Mesenchymal stem cell (in vitro differentiated cells and primary cell): ENCODE data around the gene RNF103.

Source experiments
- DNase-seq: peaks from one replicate; pipeline ENCODE4 v3.0.0-alpha.2; 2013
- H2AFZ ChIP-seq: one replicate; pipeline ENCODE4 v1.6.1; 2013; ENCODE audit warnings: low read depth, mild to moderate bottlenecking, control low read depth, inconsistent platforms, low read length, moderate library complexity
- H2AK5ac ChIP-seq: 2 replicates; pipeline ENCODE4 v1.6.1; 2013; ENCODE audit warnings: low read length, moderate library complexity, mild to moderate bottlenecking, inconsistent platforms; ENCODE audit not compliant: severe bottlenecking
- H2BK120ac ChIP-seq: one replicate; pipeline ENCODE4 v1.6.1; 2013; ENCODE audit warnings: low read depth, mild to moderate bottlenecking, inconsistent platforms, low read length, moderate library complexity
- H2BK12ac ChIP-seq, 2 experiments: one replicate each; pipeline ENCODE4 v1.6.1; 2013; ENCODE audit warnings: inconsistent platforms in 2 of 2, low read length in 2 of 2, mild to moderate bottlenecking in 2 of 2, moderate library complexity in 2 of 2, control low read depth in 1 of 2
- H2BK15ac ChIP-seq: one replicate; pipeline ENCODE4 v1.6.1; 2013; ENCODE audit warnings: mild to moderate bottlenecking, low read depth, inconsistent platforms; ENCODE audit not compliant: poor library complexity, severe bottlenecking
- H2BK5ac ChIP-seq: 2 replicates; pipeline ENCODE4 v1.6.1; 2013; ENCODE audit warnings: low read depth, mild to moderate bottlenecking, low read length, control low read depth, inconsistent platforms; ENCODE audit not compliant: poor library complexity, severe bottlenecking
- H3K14ac ChIP-seq, 2 experiments: one replicate each; pipeline ENCODE4 v1.6.1; 2013; ENCODE audit warnings: inconsistent platforms in 2 of 2, low read length in 2 of 2, control low read depth in 1 of 2, mild to moderate bottlenecking in 1 of 2, moderate library complexity in 1 of 2
- H3K18ac ChIP-seq, 2 experiments: one replicate each; pipeline ENCODE4 v1.6.1; 2013; ENCODE audit warnings: inconsistent platforms in 2 of 2, low read length in 2 of 2, control low read depth in 1 of 2, low read depth in 1 of 2, mild to moderate bottlenecking in 1 of 2
- H3K23ac ChIP-seq, 2 experiments: one replicate each; pipeline ENCODE4 v1.6.1; 2013; ENCODE audit warnings: inconsistent platforms in 2 of 2, low read length in 2 of 2, mild to moderate bottlenecking in 2 of 2, moderate library complexity in 2 of 2, control low read depth in 1 of 2
- H3K27ac ChIP-seq: 2 replicates; pipeline ENCODE4 v1.5.1; 2013; ENCODE audit warnings: mild to moderate bottlenecking, moderate library complexity, low read length, control low read depth, inconsistent platforms; ENCODE audit not compliant: poor library complexity, severe bottlenecking
- H3K27me3 ChIP-seq, 2 experiments: 2 replicates each; pipeline versions ENCODE4 v1.6.1 to v1.7.0; 2013; ENCODE audit warnings: low read length in 2 of 2, mild to moderate bottlenecking in 2 of 2, moderate library complexity in 2 of 2, control low read depth in 1 of 2, inconsistent platforms in 1 of 2; ENCODE audit not compliant: control insufficient read depth in 1 of 2, insufficient read depth in 1 of 2
- H3K36me3 ChIP-seq, 2 experiments: 2 replicates each; pipeline versions ENCODE4 v1.6.1 to v1.7.0; 2013; ENCODE audit warnings: low read length in 2 of 2, control low read depth in 1 of 2, inconsistent platforms in 1 of 2, low read depth in 1 of 2, mild to moderate bottlenecking in 1 of 2; ENCODE audit not compliant: insufficient read depth in 2 of 2, control insufficient read depth in 1 of 2
- H3K4ac ChIP-seq, 2 experiments: one replicate each; pipeline ENCODE4 v1.6.1; 2013; ENCODE audit warnings: inconsistent platforms in 2 of 2, low read length in 2 of 2, mild to moderate bottlenecking in 2 of 2, moderate library complexity in 2 of 2, control low read depth in 1 of 2, low read depth in 1 of 2
- H3K4me1 ChIP-seq: 2 replicates; pipeline ENCODE4 v1.6.1; 2013; ENCODE audit warnings: low read depth, low read length, control low read depth; ENCODE audit not compliant: control insufficient read depth, insufficient read depth
- H3K4me2 ChIP-seq: 2 replicates; pipeline ENCODE4 v1.6.1; 2013; ENCODE audit warnings: low read length, mild to moderate bottlenecking, inconsistent platforms; ENCODE audit not compliant: poor library complexity, severe bottlenecking
- H3K4me3 ChIP-seq, 2 experiments: 2 replicates each; pipeline versions ENCODE4 v1.5.1 to v1.7.0; 2013; ENCODE audit warnings: low read length in 2 of 2, mild to moderate bottlenecking in 2 of 2, control low read depth in 1 of 2, low read depth in 1 of 2; ENCODE audit not compliant: insufficient read depth in 1 of 2
- H3K79me1 ChIP-seq: replicated peaks from 2 replicates; pipeline ENCODE4 v1.6.1; 2013; ENCODE audit warnings: mild to moderate bottlenecking, control low read depth, low read length, inconsistent platforms; ENCODE audit not compliant: poor library complexity, severe bottlenecking
- H3K9ac ChIP-seq: 2 replicates; pipeline ENCODE4 v1.7.0; 2013; ENCODE audit warnings: mild to moderate bottlenecking, low read length, moderate library complexity
- H3K9me3 ChIP-seq: 2 replicates; pipeline ENCODE4 v1.7.0; 2013; ENCODE audit warnings: mild to moderate bottlenecking, low read length; ENCODE audit not compliant: control insufficient read depth
- H4K8ac ChIP-seq: one replicate; pipeline ENCODE4 v1.6.1; 2013; ENCODE audit warnings: inconsistent platforms, mild to moderate bottlenecking, low read length, moderate library complexity
- H4K91ac ChIP-seq: one replicate; pipeline ENCODE4 v1.6.1; 2013; ENCODE audit warnings: mild to moderate bottlenecking, low read length, inconsistent platforms
- WGBS: methylation state at CpG from one replicate; pipeline ENCODE4 v1.1.7; 2013; ENCODE audit warnings: mixed read lengths; 5-methylcytosine and 5-hydroxymethylcytosine counted together

RNF103 gene

DNA sequence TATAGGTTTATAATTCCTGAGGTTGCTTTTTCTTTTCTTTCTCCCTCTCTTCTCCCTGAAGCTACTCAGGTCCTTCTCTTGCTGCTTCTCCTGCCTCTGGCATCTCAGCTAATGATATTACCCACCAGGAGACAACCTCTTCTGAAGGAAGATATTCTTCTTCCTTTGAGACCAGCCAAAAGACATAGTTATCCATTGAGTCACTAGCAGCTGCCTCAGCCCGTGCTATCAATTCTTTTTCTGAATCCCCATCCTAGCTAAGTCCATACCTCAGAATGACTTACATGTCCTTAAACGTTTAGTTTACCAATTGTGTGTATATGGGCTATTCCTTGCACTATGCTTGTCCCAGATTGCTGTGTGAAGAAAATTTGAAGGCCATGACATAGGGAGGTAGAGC is 25.0 kb upstream of the RNF103 start:
- DNase-seq = no peak
- Histone ChIP-seq H3K4me2 (no peak overlapping the region), H3K27me3 (peaks cover 0 to 2% of the 10 kb centered on the region in 2 experiments), H3K9ac (no peak overlapping the region), H2AK5ac (no peak overlapping the region), H3K4me1 (no peaks in the 10 kb centered on the region), H3K4ac (no peak overlapping the region), H3K14ac (no peak overlapping the region), H4K91ac (no peak overlapping the region), H2BK15ac (no peak overlapping the region), H2AFZ (no peak overlapping the region), H3K23ac (no peak overlapping the region), H3K18ac (no peak overlapping the region), H3K27ac (no peak overlapping the region), H3K36me3 (no peaks in the 10 kb centered on the region), H2BK12ac (no peak overlapping the region), H3K4me3 (no peak overlapping the region), H4K8ac (no peak overlapping the region), H3K79me1 (no peaks in the 10 kb centered on the region), H3K9me3 (peaks cover 16% of the 10 kb centered on the region), H2BK120ac (no peak overlapping the region), H2BK5ac (no peak overlapping the region)
- 69% methylated on average over 2 of the region's 2 CpGs for WGBS

DNA sequence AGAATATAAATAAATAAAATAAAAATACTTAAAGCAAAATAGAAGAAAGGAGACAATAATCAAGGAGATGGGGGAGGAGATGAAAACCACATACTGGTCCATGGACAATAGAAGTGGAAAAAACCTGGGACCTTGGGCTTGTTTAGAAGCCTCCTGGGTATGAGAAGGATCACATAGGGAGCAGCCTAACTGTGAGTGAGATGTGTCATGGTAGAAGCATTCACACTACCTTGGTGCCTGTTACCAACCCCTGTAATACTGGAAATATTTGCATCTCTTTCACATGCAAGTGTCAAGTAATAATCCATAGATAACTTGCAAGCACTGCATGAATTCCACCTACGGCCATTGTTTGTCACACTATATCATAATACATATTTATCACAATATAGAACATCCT is 23.2 kb upstream of the RNF103 start:
- Histone ChIP-seq H3K4me3 (no peak overlapping the region), H3K18ac (no peak overlapping the region), H3K4me1 (no peaks in the 10 kb centered on the region), H2BK5ac (no peak overlapping the region), H3K4me2 (no peak overlapping the region), H2BK12ac (no peak overlapping the region), H3K27ac (no peak overlapping the region), H4K91ac (no peak overlapping the region), H2BK120ac (no peak overlapping the region), H3K23ac (no peak overlapping the region), H3K9ac (no peak overlapping the region), H2BK15ac (no peak overlapping the region), H3K36me3 (no peaks in the 10 kb centered on the region), H4K8ac (no peak overlapping the region), H2AK5ac (no peak overlapping the region), H3K79me1 (no peaks in the 10 kb centered on the region), H3K14ac (no peak overlapping the region), H2AFZ (no peak overlapping the region), H3K9me3 (peaks cover 16% of the 10 kb centered on the region), H3K27me3 (peaks cover 0 to 2% of the 10 kb centered on the region in 2 experiments), H3K4ac (no peak overlapping the region)
- WGBS = 77% methylated on average over 1 of the region's 1 CpG
- no peak for DNase-seq

DNA sequence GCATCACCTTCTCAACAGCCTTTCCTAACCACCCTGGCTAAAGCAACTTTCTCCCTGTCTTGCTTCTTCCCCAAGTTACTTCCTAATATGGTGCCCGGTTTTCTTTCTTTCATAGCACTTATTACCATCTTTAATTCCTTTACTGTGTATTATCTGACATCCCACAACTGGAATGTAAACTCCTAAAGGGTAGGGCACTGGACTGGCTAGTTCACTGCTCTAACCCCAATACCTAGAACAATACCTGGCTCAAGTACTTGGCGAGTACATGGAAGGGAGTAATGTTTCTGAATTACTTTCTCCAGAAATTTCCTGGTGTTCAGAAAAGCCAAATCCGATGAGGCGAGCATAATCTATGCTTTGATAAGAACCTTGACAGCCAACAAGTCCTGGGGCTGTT is 22.7 kb upstream of the RNF103 start:
- Histone ChIP-seq H4K8ac (no peak overlapping the region), H4K91ac (no peak overlapping the region), H2BK120ac (no peak overlapping the region), H3K27me3 (peaks cover 0 to 2% of the 10 kb centered on the region in 2 experiments), H2BK15ac (no peak overlapping the region), H3K79me1 (no peaks in the 10 kb centered on the region), H3K18ac (no peak overlapping the region), H3K14ac (no peak overlapping the region), H2BK12ac (no peak overlapping the region), H2AK5ac (no peak overlapping the region), H3K27ac (no peak overlapping the region), H3K4ac (no peak overlapping the region), H2BK5ac (no peak overlapping the region), H3K4me1 (no peaks in the 10 kb centered on the region), H3K9me3 (peaks cover 16% of the 10 kb centered on the region), H3K4me2 (no peak overlapping the region), H3K9ac (no peak overlapping the region), H2AFZ (no peak overlapping the region), H3K36me3 (no peaks in the 10 kb centered on the region), H3K23ac (no peak overlapping the region), H3K4me3 (no peak overlapping the region)
- no peak for DNase-seq
- 95% methylated on average over 4 of the region's 4 CpGs for WGBS

DNA sequence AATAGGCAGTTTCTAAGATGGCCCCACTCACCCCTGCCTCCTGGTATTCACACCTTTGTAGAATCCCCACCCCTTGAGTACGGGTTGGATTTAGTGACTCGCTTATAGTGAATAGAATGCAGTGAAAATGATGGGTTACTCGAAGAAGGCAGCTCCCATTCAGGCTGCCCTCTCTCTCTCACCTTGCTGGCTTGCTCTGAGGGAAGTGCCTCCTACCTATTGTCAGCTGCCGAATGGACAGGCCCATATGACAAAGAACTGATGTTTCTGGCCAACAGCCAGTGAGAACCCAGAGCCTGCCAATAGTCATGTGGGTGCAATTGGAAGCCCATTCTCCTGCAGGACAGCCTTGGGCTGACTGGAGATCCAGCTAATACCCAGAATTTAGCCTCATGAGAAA is 22.1 kb upstream of the RNF103 start:
- Histone ChIP-seq H3K9me3 (peaks cover 14% of the 10 kb centered on the region), H2BK12ac (no peak overlapping the region), H3K27me3 (peaks cover 0 to 2% of the 10 kb centered on the region in 2 experiments), H4K91ac (no peak overlapping the region), H2BK15ac (no peak overlapping the region), H2AK5ac (no peak overlapping the region), H3K4me1 (no peaks in the 10 kb centered on the region), H3K36me3 (no peaks in the 10 kb centered on the region), H3K4ac (no peak overlapping the region), H3K4me2 (no peak overlapping the region), H3K27ac (no peak overlapping the region), H3K4me3 (no peak overlapping the region), H2BK120ac (no peak overlapping the region), H3K79me1 (no peaks in the 10 kb centered on the region), H4K8ac (no peak overlapping the region), H2BK5ac (no peak overlapping the region), H3K23ac (no peak overlapping the region), H3K18ac (no peak overlapping the region), H3K9ac (no peak overlapping the region), H3K14ac (no peak overlapping the region), H2AFZ (no peak overlapping the region)
- no peak for DNase-seq
- 76% methylated on average over 2 of the region's 4 CpGs for WGBS
